K562 (cell line): Measurements from ENCODE around the gene HAPLN3. TPM values are rescaled to one million over a fixed set of nuclear protein-coding genes. Genes with fewer than 3 reads are reported as not detected.

Experiments used
- ATAC-seq: fragments of 200-7000 bp; cut with Tn5 transposase; 3 replicates; pipeline ENCODE4 v1.9.1; 2020; ENCODE audit warnings: moderate library complexity
- BruUV-seq: library from RNA; stranded (reverse); fragments of 400-500 nt; replicated peaks from 2 replicates; lab custom pipeline; 2021; lab: Mats Ljungman, UMichigan
- CTCF ChIA-PET: fragments of 300-600 bp; formaldehyde crosslinking; extraction: SDS; loops from one replicate; lab custom pipeline; 2021; ENCODE audit warnings: low intra/inter-chr PET ratio; lab: Yijun Ruan, JAX
- POLR2A ChIA-PET: fragments of 300-600, 350-650 bp; sonication (Branson Sonifier 250); formaldehyde crosslinking; extraction: SDS; loops from one replicate; lab custom pipeline; 2021; ENCODE audit warnings: antibody characterized with exemption, inconsistent platforms; lab: Yijun Ruan, JAX
- DNase-seq, 4 experiments: peaks; one replicate each; pipeline versions ENCODE4 v3.0.0 to v3.0.0-alpha.2; 2011 to 2018; ENCODE audit warnings: low spot score in 3 of 4, mixed read lengths in 3 of 4; ENCODE audit errors: extremely low read depth in 1 of 4
- FAIRE-seq: peaks from 2 replicates; lab custom pipeline; 2011; peaks lifted over from hg19 to GRCh38; lab: Jason Lieb, UNC
- H2AFZ ChIP-seq: 2 replicates; pipeline ENCODE4 v1.6.0; 2011; ENCODE audit warnings: low read depth, low read length, control low read depth, inconsistent platforms
- H3K27ac ChIP-seq: fragments of 200-600 bp; 3 replicates; pipeline ENCODE4 v1.8.0; 2011; ENCODE audit warnings: low read depth, mild to moderate bottlenecking, control low read depth, inconsistent platforms, low read length, moderate library complexity, mixed read lengths; ENCODE audit errors: extremely low read depth
- H3K27me3 ChIP-seq, 2 experiments: fragments of 300-600 bp in 1 of 2; 2 replicates in 1 of 2; 3 replicates in 1 of 2; pipeline versions ENCODE4 v1.6.0 to v1.8.0; 2011; ENCODE audit warnings: inconsistent platforms in 2 of 2, low read length in 2 of 2, mild to moderate bottlenecking in 1 of 2, mixed read lengths in 1 of 2, moderate library complexity in 1 of 2; ENCODE audit not compliant: control insufficient read depth in 2 of 2, insufficient read depth in 2 of 2
- H3K36me3 ChIP-seq: fragments of 300-600 bp; 3 replicates; pipeline ENCODE4 v1.8.0; 2011; ENCODE audit warnings: mild to moderate bottlenecking, low read length, inconsistent platforms; ENCODE audit not compliant: control insufficient read depth, insufficient read depth
- H3K4me1 ChIP-seq, 2 experiments: fragments of 200-600 bp in 1 of 2; replicated peaks in 1 of 2; 2 replicates in 1 of 2; 3 replicates in 1 of 2; pipeline versions ENCODE4 v1.5.1 to v1.8.0; 2011; ENCODE audit warnings: inconsistent platforms in 2 of 2, low read length in 2 of 2, mild to moderate bottlenecking in 1 of 2, mixed read lengths in 1 of 2, moderate library complexity in 1 of 2; ENCODE audit not compliant: control insufficient read depth in 2 of 2, insufficient read depth in 2 of 2
- H3K4me2 ChIP-seq: 2 replicates; pipeline ENCODE4 v1.6.1; 2011; ENCODE audit warnings: low read length, control low read depth, inconsistent platforms, mixed read lengths; ENCODE audit not compliant: insufficient read depth
- H3K4me3 ChIP-seq: fragments of 200-600 bp; sonication (generic), shearing (Covaris generic); 2 replicates; pipeline ENCODE4 v1.5.1; 2016; ENCODE audit warnings: control low read depth, inconsistent platforms
- H3K79me2 ChIP-seq: fragments of 200-600 bp; 3 replicates; pipeline ENCODE4 v1.8.0; 2011; ENCODE audit warnings: low read length, inconsistent platforms; ENCODE audit not compliant: control insufficient read depth, insufficient read depth
- H3K9ac ChIP-seq, 2 experiments: 2 replicates each; pipeline versions ENCODE4 v1.6.0 to v1.6.1; 2011; ENCODE audit warnings: low read depth in 2 of 2, low read length in 2 of 2, control low read depth in 1 of 2, inconsistent platforms in 1 of 2, mild to moderate bottlenecking in 1 of 2, mixed read lengths in 1 of 2; ENCODE audit not compliant: insufficient read depth in 1 of 2
- H3K9me1 ChIP-seq: one replicate; pipeline ENCODE4 v1.6.0; 2011; ENCODE audit warnings: inconsistent platforms, mild to moderate bottlenecking, low read length, moderate library complexity; ENCODE audit not compliant: control insufficient read depth, insufficient read depth
- H3K9me3 ChIP-seq: replicated peaks from 2 replicates; pipeline ENCODE4 v1.5.1; 2011; ENCODE audit warnings: low read depth, low read length, inconsistent platforms; ENCODE audit not compliant: control insufficient read depth, insufficient read depth
- H4K20me1 ChIP-seq: replicated peaks from 2 replicates; pipeline ENCODE4 v1.6.1; 2011; ENCODE audit warnings: low read length, inconsistent platforms, mixed read lengths; ENCODE audit not compliant: control insufficient read depth, insufficient read depth
- CREM ChIP-seq: IDR thresholded peaks from 2 replicates; pipeline ENCODE4 v1.6.1; 2014; ENCODE audit warnings: antibody characterized with exemption, low read depth
- FOXA1 ChIP-seq: fragments of 450-650 bp; IDR thresholded peaks from 2 replicates; pipeline ENCODE4 v1.6.1; 2016; ENCODE audit warnings: mild to moderate bottlenecking, borderline replicate concordance
- NR4A1 ChIP-seq, 2 experiments: fragments of 250-450 bp in 1 of 2; fragments of 450-650 bp in 1 of 2; sonication (Bioruptor Pico) in 1 of 2; IDR thresholded peaks; 2 replicates each; pipeline versions ENCODE4 v1.4.0 to v1.6.1; 2016 to 2020; ENCODE audit warnings: mild to moderate bottlenecking in 2 of 2, missing compliant biosample characterization in 1 of 2, missing genetic modification characterization in 1 of 2, moderate library complexity in 1 of 2
- TFAP4 ChIP-seq: sonication (generic); formaldehyde crosslinking; IDR thresholded peaks from 2 replicates; pipeline ENCODE4 v1.8.0; 2022; ENCODE audit warnings: missing genetic modification reagents, mild to moderate bottlenecking, moderate library complexity, borderline replicate concordance
- WGBS: fragments of 100-300 bp; shearing (Covaris generic); methylation state at CpG from one replicate; pipeline ENCODE4 v1.1.6; 2016; ENCODE audit warnings: low coverage, mixed read lengths; ENCODE audit not compliant: insufficient coverage; ENCODE audit errors: missing lambda C conversion rate; 5-methylcytosine and 5-hydroxymethylcytosine counted together
- in situ Hi-C: fragments of 300-500 bp; cut with MboI; formaldehyde crosslinking; loops from 4 replicates; pipeline ENCODE4 v1.15.0; 2018; ENCODE audit warnings: inconsistent platforms, mixed read lengths
- intact Hi-C: fragments of 100-400 bp; cut with micrococcal nuclease; formaldehyde crosslinking; loops from 2 replicates; pipeline ENCODE4 v1.14.2; 2022
- polyA plus RNA-seq, 8 experiments: library from polyadenylated mRNA; depleted of rRNA in 4 of 8; stranded (reverse) in 5 of 8; unstranded in 3 of 8; fragments of >200 nt; fragmentation: Nextera tagmentation in 2 of 8; fragmentation: Illumina TruSeq in 1 of 8; extraction: Ambion mirVana in 2 of 8; extraction: Trizol in 1 of 8; gene quantifications; 2 replicates each; pipeline versions ENCODE4 v1.2.1 to v1.2.3, GENCODE V29; 2011 to 2014; ENCODE audit warnings: inconsistent platforms in 1 of 8, missing spikeins in 1 of 8
- total RNA-seq, 7 experiments: library from RNA; depleted of rRNA in 6 of 7; stranded (reverse); fragments of >200 nt in 6 of 7; fragmentation: Illumina TruSeq in 2 of 7; extraction: Trizol in 2 of 7; gene quantifications; 2 replicates each; pipeline versions ENCODE4 v1.2.1 to v1.2.3, GENCODE V29; 2011 to 2021; ENCODE audit warnings: low replicate concordance in 1 of 7
- TF ChIP-seq, protein P1 (sequence below): fragments of 250-450 bp; sonication (Bioruptor Pico); IDR thresholded peaks from 2 replicates; pipeline ENCODE4 v1.4.0; 2020; ENCODE audit warnings: mild to moderate bottlenecking, moderate library complexity

Gene HAPLN3
- total and polyA plus RNA-seq, 9 of the 15 experiments (the other 6 are each of a cell fraction or from before 2014, with no cell fraction given), result 0.04 to 2.4 (median 0.65) TPM

DNA sequence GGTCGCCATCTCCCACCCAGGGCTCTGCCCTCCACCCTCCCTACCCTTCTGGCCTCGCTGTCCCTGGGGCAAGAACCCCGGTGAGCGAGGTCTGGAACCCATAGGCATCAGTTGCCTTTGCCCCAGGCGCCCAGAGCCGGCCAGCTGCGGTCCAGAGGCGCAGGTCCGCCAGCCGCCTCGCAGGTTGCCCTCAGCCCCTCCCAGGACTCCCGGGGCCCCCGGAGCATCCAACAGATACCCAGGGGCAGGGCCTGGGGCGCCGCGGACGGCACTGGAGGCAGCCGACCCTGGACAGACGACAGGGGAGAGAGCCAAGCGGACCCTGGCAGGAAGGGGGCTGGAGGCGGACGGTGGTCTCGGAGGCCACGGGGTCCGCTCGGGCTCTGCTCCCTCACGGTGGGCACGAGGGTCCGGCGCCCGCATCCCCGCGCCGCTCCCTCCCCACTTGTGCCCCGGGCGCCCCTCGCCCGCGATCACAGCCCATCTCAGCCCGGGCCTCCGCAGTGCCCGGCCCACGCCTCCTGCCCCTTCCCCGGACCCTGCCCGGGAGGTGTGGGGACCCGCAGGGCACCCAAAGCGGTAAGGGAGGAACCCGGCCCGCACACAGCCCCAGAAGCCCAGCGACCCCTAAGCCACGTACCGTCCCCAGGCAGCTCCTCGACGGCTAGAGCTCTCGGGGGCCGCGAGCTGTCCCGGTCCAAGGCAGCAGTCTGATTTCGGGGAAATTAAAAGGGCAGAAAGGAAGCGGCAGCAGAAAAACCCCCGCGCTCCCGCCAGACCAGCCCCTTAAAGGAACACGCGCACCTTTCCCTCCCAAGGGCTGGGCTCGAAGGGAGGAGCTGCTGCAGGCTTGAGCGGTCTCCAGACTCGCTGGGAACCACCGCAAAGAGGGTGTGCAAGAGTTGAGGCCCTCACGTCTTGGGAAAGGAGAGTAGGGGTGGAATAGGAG is at the start of gene HAPLN3 (continued):
- 0 out of 2 replicates have a peak, but pooled peaks have one; percentile 15 for TF ChIP-seq TFAP4 (CRISPR knock-in tag)
- TF ChIP-seq, protein P1, sequence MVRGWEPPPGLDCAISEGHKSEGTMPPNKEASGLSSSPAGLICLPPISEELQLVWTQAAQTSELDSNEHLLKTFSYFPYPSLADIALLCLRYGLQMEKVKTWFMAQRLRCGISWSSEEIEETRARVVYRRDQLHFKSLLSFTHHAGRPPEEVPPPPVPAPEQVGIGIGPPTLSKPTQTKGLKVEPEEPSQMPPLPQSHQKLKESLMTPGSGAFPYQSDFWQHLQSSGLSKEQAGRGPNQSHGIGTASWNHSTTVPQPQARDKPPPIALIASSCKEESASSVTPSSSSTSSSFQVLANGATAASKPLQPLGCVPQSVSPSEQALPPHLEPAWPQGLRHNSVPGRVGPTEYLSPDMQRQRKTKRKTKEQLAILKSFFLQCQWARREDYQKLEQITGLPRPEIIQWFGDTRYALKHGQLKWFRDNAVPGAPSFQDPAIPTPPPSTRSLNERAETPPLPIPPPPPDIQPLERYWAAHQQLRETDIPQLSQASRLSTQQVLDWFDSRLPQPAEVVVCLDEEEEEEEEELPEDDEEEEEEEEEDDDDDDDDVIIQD (CRISPR knock-in tag), result no peak

GRCh38 chr15:88940110-88940675 is 44.8 kb upstream of the HAPLN3 start:
- peak overlapping the region; percentile 71 for H3K27ac ChIP-seq
- H3K9me1 ChIP-seq, result no peaks in the 10 kb centered on the region
- H3K4me2 ChIP-seq, result peak overlapping the region; percentile 40
- H2AFZ ChIP-seq, result peak overlapping the region; percentile 91
- BruUV-seq, result no TSS peak
- H3K79me2 ChIP-seq, result no peaks in the 10 kb centered on the region
- WGBS, result 13% methylated on average over 4 of the region's 4 CpGs
- DNase-seq (peak in 1 of 4 experiments; percentile 23), FAIRE-seq (peak; percentile 61), ATAC-seq (peak; percentile 43)
- intact Hi-C loops, result no loop called here
- CTCF ChIA-PET, result no interaction called here
- POLR2A ChIA-PET, result interaction anchor here (0.6 kb wide), 1 partner anchor 12 kb away, joined by 3 read pairs; no protein-coding TSS in a partner anchor
- H3K36me3 ChIP-seq, result no peaks in the 10 kb centered on the region
- no peaks in the 10 kb centered on the region for H4K20me1 ChIP-seq
- no peak overlapping the region for H3K4me3 ChIP-seq
- no peaks in the 10 kb centered on the region for H3K27me3 ChIP-seq
- H3K4me1 ChIP-seq, result peaks cover 6 to 20% of the 10 kb centered on the region in 2 experiments; a peak in 4 of 5 replicates
- no peaks in the 10 kb centered on the region for H3K9me3 ChIP-seq
- peak overlapping the region in 1 of 2 experiments; percentile 23; a peak in 2 of 4 replicates for H3K9ac ChIP-seq
- in situ Hi-C loops, result no loop called here
- TF ChIP-seq FOXA1 (no peak), CREM (no peak), NR4A1 (CRISPR knock-in tag; IDR thresholded peaks at IDR 0.05) (no peak), NR4A1 (tag; IDR thresholded peaks at IDR 0.05) (0 out of 2 replicates have a peak, but pooled peaks have one; percentile 40)
